CD14-positive monocyte (primary cell): ENCODE results near the gene CRP. TPM values are rescaled to one million over a fixed set of nuclear protein-coding genes. Genes with fewer than 3 reads are reported as not detected.

Experiments
- DNase-seq, 3 donors: peaks; one replicate each; pipeline ENCODE4 v3.0.0-alpha.2; 2011 to 2022
- H2AFZ ChIP-seq: 2 replicates; pipeline ENCODE4 v1.6.0; 2012; ENCODE audit warnings: mild to moderate bottlenecking, low read depth, low read length, inconsistent platforms; ENCODE audit not compliant: insufficient read depth, poor library complexity, severe bottlenecking
- H3K27ac ChIP-seq, 2 donors: 1 replicate in 1 of 2; 2 replicates in 1 of 2; pipeline ENCODE4 v1.5.1; 2012 to 2013; ENCODE audit warnings: low read length in 2 of 2, control low read depth in 1 of 2, inconsistent platforms in 1 of 2, low read depth in 1 of 2, mild to moderate bottlenecking in 1 of 2
- H3K27me3 ChIP-seq, 2 donors: one replicate each; pipeline versions ENCODE4 v1.6.0 to v1.6.1; 2011 to 2013; ENCODE audit warnings: low read length in 2 of 2; ENCODE audit not compliant: control insufficient read depth in 2 of 2, insufficient read depth in 2 of 2
- H3K36me3 ChIP-seq, 2 donors: replicated peaks in 1 of 2; 1 replicate in 1 of 2; 2 replicates in 1 of 2; pipeline versions ENCODE4 v1.5.1 to v1.6.1; 2012 to 2013; ENCODE audit warnings: low read length in 2 of 2, control low read depth in 1 of 2, inconsistent platforms in 1 of 2, mild to moderate bottlenecking in 1 of 2; ENCODE audit not compliant: insufficient read depth in 2 of 2, control insufficient read depth in 1 of 2
- H3K4me1 ChIP-seq, 2 donors: 1 replicate in 1 of 2; 2 replicates in 1 of 2; pipeline versions ENCODE4 v1.5.1 to v1.6.1; 2012 to 2013; ENCODE audit warnings: low read length in 2 of 2, control low read depth in 1 of 2, inconsistent platforms in 1 of 2, mild to moderate bottlenecking in 1 of 2, moderate library complexity in 1 of 2; ENCODE audit not compliant: insufficient read depth in 2 of 2, control insufficient read depth in 1 of 2
- H3K4me2 ChIP-seq: replicated peaks from 2 replicates; pipeline ENCODE3; 2012; ENCODE audit warnings: low read length, moderate library complexity, mild to moderate bottlenecking; ENCODE audit not compliant: poor library complexity, severe bottlenecking; ENCODE audit errors: extremely low read depth
- H3K4me3 ChIP-seq, 3 experiments: fragments of 200-600 bp in 1 of 3; sonication (generic) in 1 of 3; replicated peaks in 1 of 3; 1 replicate in 2 of 3; 2 replicates in 1 of 3; pipeline ENCODE4 v1.5.1; 2011 to 2013; ENCODE audit warnings: low read length in 3 of 3, mild to moderate bottlenecking in 3 of 3, control low read depth in 2 of 3, low read depth in 2 of 3, inconsistent platforms in 1 of 3, moderate library complexity in 1 of 3
- H3K79me2 ChIP-seq: 2 replicates; pipeline ENCODE4 v1.6.0; 2012; ENCODE audit warnings: mild to moderate bottlenecking, control low read depth, inconsistent platforms, low read length, moderate library complexity; ENCODE audit not compliant: insufficient read depth
- H3K9ac ChIP-seq: 2 replicates; pipeline ENCODE4 v1.6.0; 2017; ENCODE audit warnings: low read length, mild to moderate bottlenecking; ENCODE audit not compliant: insufficient read depth, poor library complexity, severe bottlenecking
- H3K9me3 ChIP-seq, 2 donors: replicated peaks in 1 of 2; 1 replicate in 1 of 2; 2 replicates in 1 of 2; pipeline versions ENCODE4 v1.5.1 to v1.6.1; 2012 to 2013; ENCODE audit warnings: low read length in 2 of 2, control low read depth in 1 of 2; ENCODE audit not compliant: control insufficient read depth in 1 of 2, insufficient read depth in 1 of 2
- H4K20me1 ChIP-seq: 2 replicates; pipeline ENCODE4 v1.6.0; 2012; ENCODE audit warnings: mild to moderate bottlenecking, low read length, control low read depth, moderate library complexity; ENCODE audit not compliant: insufficient read depth
- H3K27ac Mint-ChIP-seq, 7 donors: one replicate each; pipeline ENCODE4 v1.8.0; 2020; ENCODE audit warnings: mild to moderate bottlenecking in 7 of 7, mixed read lengths in 7 of 7, moderate library complexity in 6 of 7, inconsistent platforms in 2 of 7
- H3K27me3 Mint-ChIP-seq, 3 donors: one replicate each; pipeline ENCODE4 v1.8.0; 2021 to 2022; ENCODE audit warnings: low read depth in 3 of 3, mild to moderate bottlenecking in 3 of 3, mixed read lengths in 3 of 3, moderate library complexity in 3 of 3, inconsistent platforms in 1 of 3
- H3K36me3 Mint-ChIP-seq, 2 donors: one replicate each; pipeline ENCODE4 v1.8.0; 2020; ENCODE audit warnings: mixed read lengths in 2 of 2, inconsistent platforms in 1 of 2, mild to moderate bottlenecking in 1 of 2
- H3K4me1 Mint-ChIP-seq: one replicate; pipeline ENCODE4 v1.8.0; 2020; ENCODE audit warnings: mild to moderate bottlenecking, mixed read lengths
- H3K4me3 Mint-ChIP-seq, 2 donors: one replicate each; pipeline ENCODE4 v1.8.0; 2020; ENCODE audit warnings: mild to moderate bottlenecking in 2 of 2, mixed read lengths in 2 of 2, moderate library complexity in 1 of 2
- H3K9me3 Mint-ChIP-seq, 7 donors: one replicate each; pipeline ENCODE4 v1.8.0; 2020 to 2022; ENCODE audit warnings: mixed read lengths in 7 of 7, mild to moderate bottlenecking in 6 of 7, moderate library complexity in 6 of 7, inconsistent platforms in 2 of 7
- CTCF ChIP-seq: fragments of 200-600 bp; IDR thresholded peaks from one replicate; pipeline ENCODE4 v1.8.0; 2022; ENCODE audit warnings: antibody characterized with exemption, mild to moderate bottlenecking
- WGBS: methylation state at CpG from one replicate; pipeline ENCODE4 v1.1.5; 2013; ENCODE audit warnings: missing lambda C conversion rate; ENCODE audit not compliant: insufficient coverage; 5-methylcytosine and 5-hydroxymethylcytosine counted together
- intact Hi-C, 2 donors: fragments of 100-400 bp; cut with micrococcal nuclease; formaldehyde crosslinking; loops; one replicate each; pipeline versions ENCODE4 v1.15.0 to v1.15.1; 2023
- polyA plus RNA-seq, 3 donors: library from polyadenylated mRNA; depleted of rRNA in 1 of 3; unstranded in 2 of 3; stranded (reverse) in 1 of 3; fragments of 300-500 nt in 2 of 3; fragments of >200 nt in 1 of 3; fragmentation: Illumina TruSeq in 2 of 3; gene quantifications; 1 replicate in 2 of 3; 2 replicates in 1 of 3; pipeline ENCODE4 v1.2.3, GENCODE V29; 2012 to 2021

The CRP gene
- polyA plus RNA-seq, 3 donors: not detected

- Histone ChIP-seq H4K20me1 (no peaks in the 10 kb centered on the region), H3K79me2 (no peaks in the 10 kb centered on the region), H3K27me3 (no peaks in the 10 kb centered on the region), H3K9me3 (no peaks in the 10 kb centered on the region), H3K36me3 (no peaks in the 10 kb centered on the region), H3K9ac (no peak overlapping the region), H3K4me1 (peaks cover 9 to 17% of the 10 kb centered on the region in 2 donors), H3K27ac (no peak overlapping the region), H3K4me2 (no peak overlapping the region), H3K4me3 (no peak overlapping the region), H2AFZ (no peak overlapping the region)
- Mint-ChIP-seq H3K27ac (no peak overlapping the region), H3K27me3 (peaks cover 0 to 1% (median 0%) of the 10 kb centered on the region in 3 donors), H3K4me3 (no peak overlapping the region), H3K36me3 (no peaks in the 10 kb centered on the region), H3K4me1 (peaks cover 26% of the 10 kb centered on the region), H3K9me3 (peaks cover 0 to 8% (median 1%) of the 10 kb centered on the region in 7 donors)
- DNase-seq: no peak
- no peak for TF ChIP-seq CTCF
- intact Hi-C loops: no loop called here
- WGBS: 91% methylated on average over 4 of the region's 4 CpGs
Measured at GRCh38 chr1:159753386-159753785, 39.0 kb upstream of the CRP start.

- Histone ChIP-seq H4K20me1 (no peaks in the 10 kb centered on the region), H3K27me3 (no peaks in the 10 kb centered on the region), H3K4me3 (no peak overlapping the region), H3K4me1 (peaks cover 9 to 17% of the 10 kb centered on the region in 2 donors), H3K36me3 (no peaks in the 10 kb centered on the region), H3K9ac (no peak overlapping the region), H2AFZ (no peak overlapping the region), H3K9me3 (no peaks in the 10 kb centered on the region), H3K79me2 (no peaks in the 10 kb centered on the region), H3K4me2 (no peak overlapping the region), H3K27ac (no peak overlapping the region)
- H3K27ac Mint-ChIP-seq: peak overlapping the region in 1 of 7 donors; percentile 63
- H3K9me3 Mint-ChIP-seq: peaks cover 0 to 8% (median 1%) of the 10 kb centered on the region in 7 donors
- peaks cover 26% of the 10 kb centered on the region for H3K4me1 Mint-ChIP-seq
- no peak overlapping the region for H3K4me3 Mint-ChIP-seq
- peaks cover 0 to 1% (median 0%) of the 10 kb centered on the region in 3 donors for H3K27me3 Mint-ChIP-seq
- DNase-seq: no peak
- WGBS: no CpG with 5 or more reads among the region's 4 CpGs
- intact Hi-C loops: no loop called here
- no peak for TF ChIP-seq CTCF
- no peaks in the 10 kb centered on the region for H3K36me3 Mint-ChIP-seq
Measured at GRCh38 chr1:159752135-159752580, 37.8 kb upstream of the CRP start.
